GM15510 (cell line): ENCODE data around the gene MYDGF.

ENCODE experiments used
- POLR2A ChIP-seq: IDR thresholded peaks from 3 replicates; pipeline ENCODE4 v1.6.1; 2011; ENCODE audit warnings: borderline replicate concordance; ENCODE audit not compliant: insufficient read length; ENCODE audit errors: extremely low read depth

The MYDGF gene

GRCh38 chr19:4620675-4621074, 49.5 kb downstream of the MYDGF start:
- no peak for TF ChIP-seq POLR2A

DNA sequence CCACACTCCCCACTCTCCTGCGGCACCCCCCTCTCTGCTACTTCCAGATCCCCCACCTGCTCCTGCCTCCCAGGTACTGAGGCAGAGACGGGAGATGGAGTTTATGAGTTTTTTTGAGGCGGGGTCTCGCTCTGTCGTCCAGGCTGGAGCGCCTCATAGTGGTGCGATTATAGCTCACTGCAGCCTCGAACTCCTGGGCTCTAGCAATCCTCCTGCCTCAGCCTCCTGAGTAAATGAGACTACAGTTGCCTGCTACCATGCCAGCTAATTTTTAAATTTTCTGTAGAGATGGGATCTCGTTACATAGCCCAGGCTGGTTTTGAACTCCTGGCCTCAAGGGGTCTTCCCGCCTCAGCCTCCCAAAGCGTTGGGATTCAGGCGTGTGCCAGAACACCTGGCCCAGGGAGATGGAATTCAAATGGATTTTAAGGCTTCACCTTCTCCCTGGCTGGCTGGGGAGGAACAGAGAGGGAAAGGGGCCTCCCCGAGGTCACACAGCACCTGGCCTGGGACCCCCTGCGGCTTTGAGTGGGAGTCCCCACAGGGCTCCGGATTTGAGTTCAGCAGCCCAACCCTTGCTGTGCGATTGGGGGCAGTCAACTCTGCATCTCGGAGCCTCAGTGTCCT, 50.4 kb downstream of the MYDGF start:
- no peak for TF ChIP-seq POLR2A

DNA sequence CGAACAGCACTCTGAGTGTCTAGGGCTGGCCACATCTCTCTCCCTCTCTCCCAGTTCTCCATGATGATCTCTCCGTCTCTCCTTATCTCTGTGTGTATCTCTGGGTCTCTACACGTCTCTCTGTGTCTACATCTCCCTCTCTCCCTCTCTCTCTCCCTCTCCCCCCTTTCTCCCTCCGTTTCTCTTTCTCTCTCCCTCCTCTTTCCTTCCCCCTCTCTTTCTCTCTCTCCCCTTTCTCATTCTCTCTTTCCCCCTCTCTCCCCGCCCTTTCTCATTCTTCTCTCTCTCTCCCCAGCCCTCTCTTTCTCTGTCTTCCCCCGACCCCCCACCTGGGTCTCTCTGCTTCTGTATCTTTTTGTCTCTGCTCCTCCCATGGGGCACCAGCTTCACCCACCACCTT, 52.1 kb downstream of the MYDGF start:
- TF ChIP-seq POLR2A = no peak

- no peak for TF ChIP-seq POLR2A
Observed at GRCh38 chr19:4613254-4613751, 56.8 kb downstream of the MYDGF start.

- no peak for TF ChIP-seq POLR2A
Observed at GRCh38 chr19:4609878-4610511, 60.1 kb downstream of the MYDGF start.
